SU-DHL-6 (cell line): ENCODE data around the gene UBE2F.

Experiments
- H2AFZ ChIP-seq: fragments of 200-600 bp; sonication (generic); 2 replicates; pipeline ENCODE4 v1.6.1; 2014; ENCODE audit warnings: low read depth, mild to moderate bottlenecking, moderate library complexity, mixed read lengths, antibody characterized with exemption, low read length; ENCODE audit not compliant: severe bottlenecking
- H3F3A ChIP-seq: fragments of 200-600 bp; shearing (Covaris generic); 2 replicates; pipeline ENCODE4 v1.6.0; 2016; ENCODE audit warnings: antibody characterized with exemption, mild to moderate bottlenecking; ENCODE audit not compliant: insufficient read depth
- H3K27ac ChIP-seq: fragments of 200-600 bp; sonication (generic); 2 replicates; pipeline ENCODE4 v1.5.1; 2016; ENCODE audit warnings: low read depth, mild to moderate bottlenecking, low read length, moderate library complexity, mixed read lengths
- H3K27me3 ChIP-seq: fragments of 200-600 bp; sonication (generic), shearing (Covaris generic); 2 replicates; pipeline ENCODE4 v1.6.0; 2014; ENCODE audit warnings: mild to moderate bottlenecking, low read length
- H3K36me3 ChIP-seq: fragments of 200-600 bp; sonication (generic); 2 replicates; pipeline ENCODE4 v1.6.1; 2014; ENCODE audit warnings: mild to moderate bottlenecking, low read length, mixed read lengths
- H3K4me2 ChIP-seq: fragments of 300-600, 200-600 bp; shearing (Covaris generic), sonication (generic); 2 replicates; pipeline ENCODE4 v1.6.0; 2014; ENCODE audit warnings: low read length, low read depth, mild to moderate bottlenecking; ENCODE audit not compliant: poor library complexity, severe bottlenecking
- H3K4me3 ChIP-seq: fragments of 200-600 bp; sonication (generic); 2 replicates; pipeline ENCODE4 v1.5.1; 2014; ENCODE audit warnings: antibody characterized with exemption, low read length, mild to moderate bottlenecking, mixed read lengths; ENCODE audit not compliant: insufficient read depth, poor library complexity, severe bottlenecking
- H3K79me2 ChIP-seq: fragments of 200-600 bp; sonication (generic); 2 replicates; pipeline ENCODE4 v1.6.1; 2014; ENCODE audit warnings: mild to moderate bottlenecking, low read length, moderate library complexity; ENCODE audit not compliant: insufficient read depth
- H3K9ac ChIP-seq: fragments of 200-600 bp; sonication (generic); 2 replicates; pipeline ENCODE4 v1.7.0; 2014; ENCODE audit warnings: mild to moderate bottlenecking, low read length
- H3K9me2 ChIP-seq: fragments of 200-600 bp; sonication (generic); replicated peaks from 2 replicates; pipeline ENCODE4 v1.6.1; 2014; ENCODE audit warnings: low read length; ENCODE audit not compliant: insufficient read depth
- H3K9me3 ChIP-seq: fragments of 200-600 bp; sonication (generic); 2 replicates; pipeline ENCODE4 v1.6.1; 2014; ENCODE audit warnings: low read length, mixed read lengths; ENCODE audit not compliant: insufficient read depth
- H4K20me1 ChIP-seq: fragments of 200-600 bp; sonication (generic); 2 replicates; pipeline ENCODE4 v1.6.1; 2014; ENCODE audit warnings: low read depth, mild to moderate bottlenecking, antibody characterized with exemption, low read length, moderate library complexity, mixed read lengths
- EZH2phosphoT487 ChIP-seq: fragments of 200-600 bp; sonication (generic), shearing (Covaris generic); conservative IDR thresholded peaks from 2 replicates; pipeline ENCODE4 v1.6.1; 2018; ENCODE audit warnings: mild to moderate bottlenecking, antibody characterized with exemption, low read length, moderate library complexity, mixed read lengths
- TF ChIP-seq, protein P1 (sequence below): fragments of 200-600 bp; sonication (generic); IDR thresholded peaks from one replicate; pipeline ENCODE4 v1.5.1; 2017; ENCODE audit warnings: antibody characterized with exemption, mild to moderate bottlenecking, low read length, moderate library complexity; ENCODE audit not compliant: insufficient read depth, poor library complexity, severe bottlenecking

Gene UBE2F

DNA sequence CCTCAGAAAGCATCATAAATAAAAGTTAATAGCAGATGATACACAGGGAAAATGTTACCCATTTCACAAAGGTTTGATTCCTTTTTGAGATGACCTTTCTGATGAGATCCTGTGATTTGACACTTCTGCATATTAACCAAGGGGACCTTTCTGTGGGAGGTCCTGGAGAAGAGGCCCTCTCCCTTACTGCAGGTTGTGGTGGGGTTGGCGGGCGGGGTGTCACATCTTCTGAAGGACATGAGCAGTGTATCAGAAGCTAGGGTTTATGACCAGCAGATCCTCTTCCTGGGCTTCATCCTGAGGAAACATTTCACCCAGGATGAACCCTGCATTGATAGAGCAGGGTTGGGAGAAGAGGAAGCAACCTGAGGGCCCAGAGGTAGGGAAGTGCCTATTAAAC, 56.8 kb downstream of the UBE2F start:
- Histone ChIP-seq H2AFZ (no peak overlapping the region), H3K9ac (no peak overlapping the region), H3K79me2 (no peaks in the 10 kb centered on the region), H4K20me1 (no peaks in the 10 kb centered on the region), H3K9me2 (no peaks in the 10 kb centered on the region), H3K9me3 (no peaks in the 10 kb centered on the region), H3K4me3 (no peak overlapping the region), H3K27ac (no peak overlapping the region), H3K4me2 (no peak overlapping the region), H3F3A (no peaks in the 10 kb centered on the region), H3K36me3 (no peaks in the 10 kb centered on the region), H3K27me3 (no peaks in the 10 kb centered on the region)
- TF ChIP-seq EZH2phosphoT487, result no peak
- TF ChIP-seq, protein P1, sequence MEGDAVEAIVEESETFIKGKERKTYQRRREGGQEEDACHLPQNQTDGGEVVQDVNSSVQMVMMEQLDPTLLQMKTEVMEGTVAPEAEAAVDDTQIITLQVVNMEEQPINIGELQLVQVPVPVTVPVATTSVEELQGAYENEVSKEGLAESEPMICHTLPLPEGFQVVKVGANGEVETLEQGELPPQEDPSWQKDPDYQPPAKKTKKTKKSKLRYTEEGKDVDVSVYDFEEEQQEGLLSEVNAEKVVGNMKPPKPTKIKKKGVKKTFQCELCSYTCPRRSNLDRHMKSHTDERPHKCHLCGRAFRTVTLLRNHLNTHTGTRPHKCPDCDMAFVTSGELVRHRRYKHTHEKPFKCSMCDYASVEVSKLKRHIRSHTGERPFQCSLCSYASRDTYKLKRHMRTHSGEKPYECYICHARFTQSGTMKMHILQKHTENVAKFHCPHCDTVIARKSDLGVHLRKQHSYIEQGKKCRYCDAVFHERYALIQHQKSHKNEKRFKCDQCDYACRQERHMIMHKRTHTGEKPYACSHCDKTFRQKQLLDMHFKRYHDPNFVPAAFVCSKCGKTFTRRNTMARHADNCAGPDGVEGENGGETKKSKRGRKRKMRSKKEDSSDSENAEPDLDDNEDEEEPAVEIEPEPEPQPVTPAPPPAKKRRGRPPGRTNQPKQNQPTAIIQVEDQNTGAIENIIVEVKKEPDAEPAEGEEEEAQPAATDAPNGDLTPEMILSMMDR, result no peak

DNA sequence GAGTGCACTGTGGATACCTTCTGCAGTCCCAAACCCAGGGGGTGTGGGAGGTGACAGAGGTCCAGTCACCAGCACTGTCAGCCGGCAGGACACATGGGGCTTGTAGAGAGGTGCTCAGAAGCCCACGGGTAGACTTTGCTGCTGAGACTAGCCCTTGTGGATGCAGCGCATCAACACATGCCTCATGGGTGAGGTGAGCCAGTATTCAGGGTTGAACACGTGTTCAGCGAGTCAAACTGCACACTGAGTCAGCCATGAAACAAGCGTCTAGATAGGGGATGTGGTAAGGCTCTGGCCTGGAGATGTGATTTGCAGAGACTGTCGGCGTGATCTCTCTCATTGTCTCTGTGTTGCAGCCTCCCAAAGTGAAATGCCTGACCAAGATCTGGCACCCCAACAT, 58.2 kb downstream of the UBE2F start:
- no peak overlapping the region for H3K4me3 ChIP-seq
- TF ChIP-seq EZH2phosphoT487, result no peak
- TF ChIP-seq, protein P1, result no peak
- H3K36me3 ChIP-seq, result no peaks in the 10 kb centered on the region
- H3K9me2 ChIP-seq, result no peaks in the 10 kb centered on the region
- H3K79me2 ChIP-seq, result no peaks in the 10 kb centered on the region
- H3K27me3 ChIP-seq, result no peaks in the 10 kb centered on the region
- H3K4me2 ChIP-seq, result no peak overlapping the region
- no peak overlapping the region for H3K9ac ChIP-seq
- H3K27ac ChIP-seq, result no peak overlapping the region
- no peaks in the 10 kb centered on the region for H4K20me1 ChIP-seq
- H2AFZ ChIP-seq, result no peak overlapping the region
- no peaks in the 10 kb centered on the region for H3K9me3 ChIP-seq
- no peaks in the 10 kb centered on the region for H3F3A ChIP-seq

DNA sequence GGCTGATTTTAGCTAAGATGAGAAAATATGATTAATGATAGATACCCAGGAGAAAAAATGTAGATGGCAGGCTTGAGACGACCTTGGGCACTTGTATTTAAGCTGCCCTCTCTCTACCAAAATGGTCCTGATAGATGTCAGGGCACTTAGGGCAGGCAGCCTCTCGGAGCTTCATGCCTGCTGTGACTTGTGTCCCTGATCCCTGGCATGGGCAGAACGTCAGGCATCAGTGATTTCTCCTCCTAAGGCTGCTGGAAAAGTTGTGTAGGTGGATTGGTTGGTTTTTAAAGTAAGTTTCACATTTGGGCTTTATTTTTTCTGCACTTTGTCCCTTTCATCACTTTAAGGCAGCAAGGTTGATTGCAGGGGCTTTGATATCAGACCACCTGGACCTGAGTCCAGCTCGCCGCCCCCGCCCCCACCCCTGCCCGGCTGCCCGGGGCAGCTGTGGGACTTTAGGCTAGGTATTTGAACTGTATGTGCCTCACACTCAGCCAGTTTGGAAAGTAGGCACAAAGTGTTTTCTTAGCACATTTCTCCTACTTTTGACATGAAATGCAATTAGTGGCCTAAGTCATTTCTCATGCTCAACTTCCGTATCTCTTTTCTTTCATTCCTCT, 59.0 kb downstream of the UBE2F start:
- H3K9me3 ChIP-seq, result no peaks in the 10 kb centered on the region
- H3K27ac ChIP-seq, result no peak overlapping the region
- no peak overlapping the region for H3K9ac ChIP-seq
- H3F3A ChIP-seq, result no peaks in the 10 kb centered on the region
- no peak overlapping the region for H2AFZ ChIP-seq
- no peaks in the 10 kb centered on the region for H4K20me1 ChIP-seq
- no peaks in the 10 kb centered on the region for H3K9me2 ChIP-seq
- H3K27me3 ChIP-seq, result no peaks in the 10 kb centered on the region
- H3K4me3 ChIP-seq, result no peak overlapping the region
- no peaks in the 10 kb centered on the region for H3K36me3 ChIP-seq
- H3K79me2 ChIP-seq, result no peaks in the 10 kb centered on the region
- no peak overlapping the region for H3K4me2 ChIP-seq
- TF ChIP-seq, protein P1, result no peak
- TF ChIP-seq EZH2phosphoT487, result no peak
